CD4-positive, alpha-beta T cell treated with Interleukin-2 at 100 ng/mL for 4 hours (primary cell): ENCODE measurements around the gene XKR8.

Experiments
- DNase-seq: peaks from one replicate; pipeline ENCODE4 v3.0.0-alpha.2; 2020; ENCODE audit warnings: low spot score

Gene XKR8

GRCh38 chr1:27959792-27960603 lies at the start of gene XKR8:
Gene XKR8, plus strand, starts transcription at chr1:27959973. Its CDS starts 97 bp downstream, at chr1:27960070.
- peak; percentile 79 for DNase-seq

- peak; percentile 33 for DNase-seq
Observed at GRCh38 chr1:27912429-27912828, 47.3 kb upstream of the XKR8 start.

GRCh38 chr1:27915082-27915575 lies 44.6 kb upstream of the XKR8 start:
- DNase-seq = no peak

- DNase-seq = no peak
Observed at GRCh38 chr1:27922272-27922671, 37.5 kb upstream of the XKR8 start.

GRCh38 chr1:27928216-27928954 lies 31.4 kb upstream of the XKR8 start:
- DNase-seq = no peak

- no peak for DNase-seq
Observed at GRCh38 chr1:27931184-27931583, 28.6 kb upstream of the XKR8 start.

- no peak for DNase-seq
Observed at GRCh38 chr1:27931759-27932158, 28.0 kb upstream of the XKR8 start.

- no peak for DNase-seq
Observed at GRCh38 chr1:27934818-27935549, 24.8 kb upstream of the XKR8 start, which contains the start of gene SMPDL3B. Gene SMPDL3B, plus strand, starts transcription at chr1:27935000. Its CDS starts 184 bp downstream, at chr1:27935184.

GRCh38 chr1:27935721-27936120 lies 24.1 kb upstream of the XKR8 start:
- no peak for DNase-seq

- DNase-seq = no peak
Observed at GRCh38 chr1:27936370-27936769, 23.4 kb upstream of the XKR8 start.

- DNase-seq = no peak
Observed at GRCh38 chr1:27937524-27937836, 22.3 kb upstream of the XKR8 start.

- DNase-seq = no peak
Observed at GRCh38 chr1:27938488-27938887, 21.3 kb upstream of the XKR8 start.

GRCh38 chr1:27940297-27940696 lies 19.5 kb upstream of the XKR8 start:
- peak; percentile 81 for DNase-seq

- DNase-seq = no peak
Observed at GRCh38 chr1:27940870-27941560, 18.8 kb upstream of the XKR8 start.

- DNase-seq = no peak
Observed at GRCh38 chr1:27941671-27942540, 17.9 kb upstream of the XKR8 start.

- DNase-seq = no peak
Observed at GRCh38 chr1:27945020-27945419, 14.8 kb upstream of the XKR8 start.

- DNase-seq = no peak
Observed at GRCh38 chr1:27949027-27949426, 10.7 kb upstream of the XKR8 start.

- no peak for DNase-seq
Observed at GRCh38 chr1:27951396-27951795, 8.4 kb upstream of the XKR8 start.

GRCh38 chr1:27952147-27952546 lies 7.6 kb upstream of the XKR8 start:
- no peak for DNase-seq

- DNase-seq = no peak
Observed at GRCh38 chr1:27954186-27954585, 5.6 kb upstream of the XKR8 start.

- no peak for DNase-seq
Observed at GRCh38 chr1:27955076-27955475, 4.7 kb upstream of the XKR8 start.
